Lower leg skin (tissue), 4 donors: ENCODE measurements around the gene CRNKL1. TPM values are rescaled to one million over a fixed set of nuclear protein-coding genes. Genes with fewer than 3 reads are reported as not detected.

Experiments used
- DNase-seq, 2 donors: peaks; one replicate each; pipeline ENCODE4 v3.0.0-alpha.2; 2019; ENCODE audit warnings: low spot score in 2 of 2
- H3K4me3 ChIP-seq: fragments of 200-600 bp; sonication (generic); 2 replicates; pipeline ENCODE4 v1.5.1; 2017; ENCODE audit warnings: mild to moderate bottlenecking, low read depth; ENCODE audit not compliant: poor library complexity, severe bottlenecking
- CTCF ChIP-seq, 3 donors: fragments of 450-650 bp; IDR thresholded peaks; one replicate each; pipeline ENCODE4 v1.5.1; 2016; ENCODE audit warnings: antibody characterized with exemption in 3 of 3, mild to moderate bottlenecking in 3 of 3, moderate library complexity in 2 of 3
- POLR2A ChIP-seq, 2 donors: fragments of 450-650 bp; IDR thresholded peaks; one replicate each; pipeline ENCODE4 v1.6.1; 2016 to 2017; ENCODE audit warnings: antibody characterized with exemption in 2 of 2, mild to moderate bottlenecking in 1 of 2, moderate library complexity in 1 of 2
- WGBS, 2 donors: methylation state at CpG; one replicate each; pipeline ENCODE4 v1.1.5; 2018; 5-methylcytosine and 5-hydroxymethylcytosine counted together
- intact Hi-C: fragments of 100-400 bp; cut with DNase I; formaldehyde crosslinking; loops from one replicate; pipeline ENCODE4 v1.15.0; 2023; ENCODE audit warnings: low total_unique reads
- total RNA-seq, 4 donors: library from RNA; depleted of rRNA; stranded (reverse); fragments of >200 nt; gene quantifications; one replicate each; pipeline ENCODE4 v1.1.0, GENCODE V29; 2016

Gene CRNKL1
- total RNA-seq, 4 donors from 2014 or later, result 19.5 to 25.3 (median 20.7) TPM

GRCh38 chr20:20020908-20021307, 31.4 kb downstream of the CRNKL1 start:
- H3K4me3 ChIP-seq, result no peak overlapping the region
- WGBS, 2 donors, result 85 to 88% methylated on average over 11 of the region's 11 CpGs
- intact Hi-C loops, result no loop called here
- TF ChIP-seq CTCF (IDR thresholded peaks at IDR 0.05) (no peak), POLR2A (IDR thresholded peaks at IDR 0.05) (no peak)
- no peak for DNase-seq

GRCh38 chr20:20019123-20019522, 33.1 kb downstream of the CRNKL1 start:
- intact Hi-C loops, result no loop called here
- H3K4me3 ChIP-seq, result no peak overlapping the region
- 56 to 57% methylated on average over 2 of the region's 2 CpGs for WGBS, 2 donors
- no peak for TF ChIP-seq CTCF (IDR thresholded peaks at IDR 0.05)
- no peak for TF ChIP-seq POLR2A (IDR thresholded peaks at IDR 0.05)
- DNase-seq, result no peak

- TF ChIP-seq CTCF (IDR thresholded peaks at IDR 0.05) (no peak), POLR2A (IDR thresholded peaks at IDR 0.05) (no peak)
These were observed 33.9 kb downstream of the CRNKL1 start for GRCh38 chr20:20018366-20018765.

GRCh38 chr20:20017844-20018185, 34.5 kb downstream of the CRNKL1 start:
- no peak for DNase-seq
- TF ChIP-seq CTCF (IDR thresholded peaks at IDR 0.05) (no peak), POLR2A (IDR thresholded peaks at IDR 0.05) (no peak)
- peak overlapping the region; percentile 99 for H3K4me3 ChIP-seq
- intact Hi-C loops, result no loop called here
- WGBS, 2 donors, result 4 to 6% methylated on average over 11 to 17 of the region's 17 CpGs

More at GRCh38 chr20:20018366-20018765, 33.9 kb downstream of the CRNKL1 start:
- DNase-seq, result no peak
- WGBS, 2 donors, result 80 to 84% methylated on average over 8 of the region's 8 CpGs
- H3K4me3 ChIP-seq, result no peak overlapping the region
- intact Hi-C loops, result no loop called here

- 0 to 1% methylated on average over 16 to 40 of the region's 81 CpGs for WGBS, 2 donors
These were observed 35.0 kb downstream of the CRNKL1 start, which contains the start of gene NAA20 for GRCh38 chr20:20017001-20017843. NAA20 (plus strand) TSS chr20:20017362; CDS start chr20:20017397, 35 bp downstream.

More at GRCh38 chr20:20017001-20017843, 35.0 kb downstream of the CRNKL1 start, which contains the start of gene NAA20:
- intact Hi-C loops, result no loop called here
- H3K4me3 ChIP-seq, result peak within 1 kb of the TSS; percentile 99
- peak; percentile 91 to 99 for DNase-seq
- TF ChIP-seq POLR2A (IDR thresholded peaks at IDR 0.05) (no peak), CTCF (IDR thresholded peaks at IDR 0.05) (peak in 1 of 3 donors; percentile 77)
